ENCODE results near the gene DHRS7B.

DHRS7B gene

DNA sequence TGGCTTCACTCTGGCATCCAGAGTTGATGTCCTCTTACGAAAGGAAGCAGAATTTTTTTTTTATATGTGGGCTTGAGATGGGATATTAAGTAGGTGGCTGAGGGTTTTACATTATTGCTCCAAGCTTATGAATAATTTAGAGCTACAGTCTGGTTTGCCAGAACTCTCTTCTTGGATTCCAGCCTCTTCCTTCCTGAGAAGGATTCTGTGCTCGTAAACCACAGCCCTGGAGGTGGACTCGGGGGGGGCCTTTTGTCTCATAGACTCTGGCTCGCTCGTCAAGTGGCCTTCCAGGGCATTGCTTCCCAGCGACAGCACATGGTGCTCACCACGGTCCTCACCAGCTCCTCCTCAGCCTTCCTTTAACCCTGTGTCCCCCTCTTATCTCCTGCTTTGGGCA lies 44.0 kb downstream of the DHRS7B start:
- Histone ChIP-seq H3K4me3 (ENCODE audit: low read depth, low read length) (no peak overlapping the region), H3K9ac (no peak overlapping the region), H3K27ac (no peak overlapping the region), H3K9me3 (ENCODE audit: control insufficient read depth, low read length) (no peaks in the 10 kb centered on the region), H3K36me3 (ENCODE audit: control insufficient read depth, insufficient read depth, low read length) (no peaks in the 10 kb centered on the region), H3K27me3 (ENCODE audit: control insufficient read depth, insufficient read depth, low read length) (no peaks in the 10 kb centered on the region), H3K79me2 (no peaks in the 10 kb centered on the region), H3K4me1 (no peaks in the 10 kb centered on the region), H3K4me2 (ENCODE audit: low read length) (no peak overlapping the region), H2AFZ (no peak overlapping the region)
- no peak for TF ChIP-seq CTCF (IDR thresholded peaks at IDR 0.05)

GRCh38 chr17:21171309-21171922 lies 44.7 kb downstream of the DHRS7B start:
- Histone ChIP-seq H3K9ac (no peak overlapping the region), H3K4me3 (ENCODE audit: low read depth, low read length) (no peak overlapping the region), H3K27me3 (ENCODE audit: control insufficient read depth, insufficient read depth, low read length) (no peaks in the 10 kb centered on the region), H3K27ac (no peak overlapping the region), H3K9me3 (ENCODE audit: control insufficient read depth, low read length) (no peaks in the 10 kb centered on the region), H2AFZ (no peak overlapping the region), H3K4me1 (no peaks in the 10 kb centered on the region), H3K4me2 (ENCODE audit: low read length) (no peak overlapping the region), H3K36me3 (ENCODE audit: control insufficient read depth, insufficient read depth, low read length) (no peaks in the 10 kb centered on the region), H3K79me2 (no peaks in the 10 kb centered on the region)
- TF ChIP-seq CTCF (IDR thresholded peaks at IDR 0.05), result no peak

DNA sequence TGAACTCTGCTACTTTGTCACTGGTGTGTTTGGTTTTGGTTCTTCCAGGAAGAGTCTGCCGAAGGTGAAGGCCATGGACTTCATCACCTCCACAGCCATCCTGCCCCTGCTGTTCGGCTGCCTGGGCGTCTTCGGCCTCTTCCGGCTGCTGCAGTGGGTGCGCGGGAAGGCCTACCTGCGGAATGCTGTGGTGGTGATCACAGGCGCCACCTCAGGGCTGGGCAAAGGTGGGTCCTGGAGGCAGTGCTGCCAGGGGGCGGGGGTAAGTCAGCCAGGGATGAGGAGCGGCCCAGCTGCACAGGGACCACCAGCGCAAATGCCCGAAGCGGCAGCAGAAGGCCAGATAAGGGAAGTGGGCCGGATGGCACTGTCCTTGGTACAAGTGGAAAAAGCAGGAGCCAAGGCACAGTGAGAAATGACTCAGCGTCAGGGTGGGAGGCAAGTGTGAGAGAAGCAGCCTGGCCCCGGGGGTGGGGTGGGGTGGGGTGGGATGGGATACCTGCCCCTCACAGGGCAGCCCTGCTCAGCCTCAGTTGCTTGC lies 45.3 kb downstream of the DHRS7B start:
- no peaks in the 10 kb centered on the region for H3K9me3 ChIP-seq (ENCODE audit: control insufficient read depth, low read length)
- H3K9ac ChIP-seq, result no peak overlapping the region
- TF ChIP-seq CTCF (IDR thresholded peaks at IDR 0.05), result no peak
- no peak overlapping the region for H3K27ac ChIP-seq
- no peaks in the 10 kb centered on the region for H3K79me2 ChIP-seq
- H3K4me2 ChIP-seq (ENCODE audit: low read length), result no peak overlapping the region
- H3K4me1 ChIP-seq, result no peaks in the 10 kb centered on the region
- H3K36me3 ChIP-seq (ENCODE audit: control insufficient read depth, insufficient read depth, low read length), result no peaks in the 10 kb centered on the region
- no peak overlapping the region for H2AFZ ChIP-seq
- no peaks in the 10 kb centered on the region for H3K27me3 ChIP-seq (ENCODE audit: control insufficient read depth, insufficient read depth, low read length)
- no peak overlapping the region for H3K4me3 ChIP-seq (ENCODE audit: low read depth, low read length)

GRCh38 chr17:21172846-21173245 lies 46.1 kb downstream of the DHRS7B start:
- H3K27me3 ChIP-seq (ENCODE audit: control insufficient read depth, insufficient read depth, low read length), result no peaks in the 10 kb centered on the region
- H3K36me3 ChIP-seq (ENCODE audit: control insufficient read depth, insufficient read depth, low read length), result no peaks in the 10 kb centered on the region
- H3K4me3 ChIP-seq (ENCODE audit: low read depth, low read length), result no peak overlapping the region
- no peak overlapping the region for H2AFZ ChIP-seq
- no peak overlapping the region for H3K9ac ChIP-seq
- no peak overlapping the region for H3K4me2 ChIP-seq (ENCODE audit: low read length)
- H3K9me3 ChIP-seq (ENCODE audit: control insufficient read depth, low read length), result no peaks in the 10 kb centered on the region
- H3K79me2 ChIP-seq, result no peaks in the 10 kb centered on the region
- TF ChIP-seq CTCF (IDR thresholded peaks at IDR 0.05), result no peak
- no peaks in the 10 kb centered on the region for H3K4me1 ChIP-seq
- H3K27ac ChIP-seq, result no peak overlapping the region

- Histone ChIP-seq H3K79me2 (no peaks in the 10 kb centered on the region), H3K4me3 (ENCODE audit: low read depth, low read length) (no peak overlapping the region), H3K4me1 (no peaks in the 10 kb centered on the region), H2AFZ (no peak overlapping the region), H3K4me2 (ENCODE audit: low read length) (no peak overlapping the region), H3K36me3 (ENCODE audit: control insufficient read depth, insufficient read depth, low read length) (no peaks in the 10 kb centered on the region), H3K27me3 (ENCODE audit: control insufficient read depth, insufficient read depth, low read length) (no peaks in the 10 kb centered on the region), H3K9me3 (ENCODE audit: control insufficient read depth, low read length) (no peaks in the 10 kb centered on the region), H3K27ac (no peak overlapping the region), H3K9ac (no peak overlapping the region)
- no peak for TF ChIP-seq CTCF (IDR thresholded peaks at IDR 0.05)
Measured at GRCh38 chr17:21173543-21173942, 46.8 kb downstream of the DHRS7B start.

All from parathyroid adenoma (tissue), 2 donors.